BLaER1 treated with 17β-estradiol and CSF1 and Interleukin-3, amounts not matched to agents 10 nM and 100 nM (cell line): ENCODE results near the gene FCN1.
A peak's percentile ranks its signal among the peaks of the same experiment; 100 is the strongest.

ENCODE experiments used
- H3K27ac ChIP-seq, 11 experiments: shearing (Covaris generic); formaldehyde crosslinking; 2 replicates each; pipeline ENCODE4 v1.8.1; 2022
- H3K27me3 ChIP-seq, 11 experiments: shearing (Covaris generic); formaldehyde crosslinking; 2 replicates each; pipeline ENCODE4 v1.8.1; 2022
- H3K36me3 ChIP-seq, 11 experiments: shearing (Covaris generic); formaldehyde crosslinking; 2 replicates each; pipeline ENCODE4 v1.8.1; 2022
- H3K4me1 ChIP-seq, 10 experiments: shearing (Covaris generic); formaldehyde crosslinking; 2 replicates each; pipeline ENCODE4 v1.8.1; 2022
- H3K4me2 ChIP-seq, 11 experiments: shearing (Covaris generic); formaldehyde crosslinking; 2 replicates each; pipeline ENCODE4 v1.8.1; 2022
- H3K4me3 ChIP-seq, 10 experiments: shearing (Covaris generic); formaldehyde crosslinking; 2 replicates each; pipeline ENCODE4 v1.8.1; 2022
- H3K9ac ChIP-seq, 11 experiments: shearing (Covaris generic); formaldehyde crosslinking; 2 replicates each; pipeline ENCODE4 v1.8.1; 2022
- H3K9me3 ChIP-seq, 11 experiments: shearing (Covaris generic); formaldehyde crosslinking; replicated peaks in 1 of 11; 2 replicates each; pipeline ENCODE4 v1.8.1; 2022
- H4K20me1 ChIP-seq, 11 experiments: shearing (Covaris generic); formaldehyde crosslinking; 2 replicates each; pipeline ENCODE4 v1.8.1; 2022
- Cebpa-rat ChIP-seq, 11 experiments: shearing (Covaris generic); IDR thresholded peaks; 2 replicates each; pipeline ENCODE4 v1.8.1; 2022

The FCN1 gene

DNA sequence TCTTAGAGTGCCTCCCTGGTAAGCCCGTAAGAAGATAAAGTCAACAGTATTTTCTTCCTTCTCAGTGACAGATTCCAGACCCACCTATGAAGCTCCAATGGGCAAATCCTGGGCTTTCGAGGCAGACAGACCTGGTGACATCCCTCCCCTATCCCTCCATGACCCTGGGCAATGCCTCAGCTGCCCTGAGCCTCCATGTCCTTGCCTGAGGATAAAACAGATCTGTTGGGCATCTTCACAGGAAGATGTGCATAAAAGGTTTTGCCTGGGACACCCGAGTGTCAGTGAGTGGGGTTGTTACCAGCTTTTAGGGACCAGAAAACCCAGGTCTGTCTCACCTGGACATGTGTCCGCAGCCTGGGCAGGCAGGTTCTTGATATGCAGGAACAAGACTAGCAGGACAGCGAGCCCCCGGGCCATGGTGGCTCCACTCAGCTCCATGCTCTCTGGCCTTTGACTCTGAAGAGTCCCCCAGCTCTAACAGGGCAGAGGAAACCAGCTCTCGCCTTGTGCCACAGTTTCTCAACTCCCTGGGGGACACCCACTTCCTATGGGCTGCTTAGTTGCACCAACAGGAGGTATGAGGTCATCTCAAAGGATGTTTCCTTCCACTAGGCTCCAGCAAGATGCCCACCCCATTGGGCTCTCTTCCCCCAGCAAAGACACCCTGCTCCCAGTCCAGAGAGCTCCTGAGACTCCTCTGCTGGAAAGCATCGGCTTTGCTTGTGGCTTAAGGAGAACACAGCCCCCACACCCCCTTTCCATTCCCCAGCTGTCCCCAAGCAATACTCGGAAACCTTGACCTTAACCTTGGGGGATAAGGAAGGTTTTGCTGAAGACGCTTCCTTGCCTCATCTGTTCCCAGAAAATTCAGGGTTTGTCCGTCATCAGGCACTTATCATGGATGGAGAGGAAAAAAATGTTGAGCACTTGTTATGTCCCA lies at the start of gene FCN1:
Gene FCN1, minus strand, starts transcription at position 482 of the 943 bp plus-strand sequence. Its CDS starts 41 bp downstream, at position 441.
- H4K20me1 ChIP-seq: peaks cover 0 to 26% (median 0%) of the 10 kb centered on the region in 11 experiments; a peak in 2 of 22 replicates
- peak within 1 kb of the TSS; percentile 71 to 99 (median 93) for H3K4me2 ChIP-seq

DNA sequence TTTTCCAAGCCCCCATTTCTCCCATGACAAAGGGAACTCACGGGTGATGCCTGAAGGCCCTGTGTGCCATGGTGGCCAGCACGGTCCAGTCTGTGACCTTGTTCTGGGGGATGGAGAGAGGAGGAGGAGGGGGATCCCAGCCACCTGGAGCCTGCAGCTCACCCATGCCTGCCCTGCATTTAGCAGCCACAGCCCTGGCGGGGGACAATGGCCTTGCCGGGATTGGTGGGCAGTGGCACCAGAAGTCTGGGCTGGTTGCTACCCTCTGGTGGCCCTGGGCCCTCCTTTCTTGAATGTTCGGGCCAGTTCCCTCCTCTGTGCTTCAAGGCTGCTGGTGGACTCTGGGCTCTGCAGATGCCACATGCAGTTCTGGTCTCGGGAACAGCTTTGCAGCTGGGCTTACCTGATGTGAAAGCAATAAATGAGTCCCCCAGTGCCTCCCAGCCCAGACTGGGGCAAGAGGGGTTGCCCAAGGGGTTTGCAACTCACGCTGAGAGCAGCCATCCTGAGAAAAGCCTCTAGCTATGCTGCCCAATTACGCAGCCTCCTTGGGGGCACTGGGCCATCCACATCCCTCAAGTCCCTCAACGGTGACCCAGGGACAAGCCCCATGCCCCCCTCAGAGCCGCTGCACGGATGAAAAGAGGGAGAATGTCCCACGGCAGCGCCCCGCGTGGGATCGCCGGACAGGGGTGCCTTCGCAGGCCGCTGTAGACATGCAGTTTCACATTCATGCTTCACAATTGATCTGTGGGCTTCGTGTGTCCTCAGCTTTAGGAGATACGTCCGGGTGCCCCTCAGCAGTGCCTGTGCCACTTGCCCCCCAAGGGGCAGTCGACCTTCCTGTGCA lies 49.2 kb upstream of the FCN1 start:
- Histone ChIP-seq H3K4me3 (no peak overlapping the region), H3K4me2 (peak overlapping the region in 2 of 11 experiments; percentile 21 to 28; a peak in 1 of 22 replicates), H3K27ac (no peak overlapping the region), H3K4me1 (peaks cover 9 to 15% (median 11%) of the 10 kb centered on the region in 10 experiments; a peak in 15 of 20 replicates), H3K9ac (no peak overlapping the region), H3K36me3 (no peaks in the 10 kb centered on the region), H4K20me1 (peaks cover 0 to 1% (median 0%) of the 10 kb centered on the region in 11 experiments; a peak in 1 of 22 replicates), H3K27me3 (peaks cover 0 to 43% (median 0%) of the 10 kb centered on the region in 11 experiments; a peak in 4 of 22 replicates), H3K9me3 (no peaks in the 10 kb centered on the region)
- TF ChIP-seq Cebpa-rat (IDR thresholded peaks at IDR 0.05): no peak

More for the DNA sequence above, at the start of gene FCN1:
- peaks cover 0 to 50% (median 0%) of the 10 kb centered on the region in 11 experiments; a peak in 4 of 22 replicates for H3K27me3 ChIP-seq
- H3K36me3 ChIP-seq: peaks cover 0 to 32% (median 0%) of the 10 kb centered on the region in 11 experiments; a peak in 9 of 22 replicates
- peaks cover 13 to 39% (median 21%) of the 10 kb centered on the region in 11 experiments for H3K9me3 ChIP-seq
- H3K9ac ChIP-seq: peak within 1 kb of the TSS in 10 of 11 experiments; percentile 34 to 92 (median 81); a peak in 19 of 22 replicates
- H3K27ac ChIP-seq: peak within 1 kb of the TSS in 10 of 11 experiments; percentile 38 to 98 (median 92); a peak in 19 of 22 replicates
- H3K4me3 ChIP-seq: peak within 1 kb of the TSS in 9 of 10 experiments; percentile 9 to 74 (median 59); a peak in 15 of 20 replicates
- peaks cover 40 to 94% (median 73%) of the 10 kb centered on the region in 10 experiments for H3K4me1 ChIP-seq
- TF ChIP-seq Cebpa-rat (IDR thresholded peaks at IDR 0.05): peak in 9 of 11 experiments; percentile 56 to 95 (median 89); a peak in 17 of 22 replicates

DNA sequence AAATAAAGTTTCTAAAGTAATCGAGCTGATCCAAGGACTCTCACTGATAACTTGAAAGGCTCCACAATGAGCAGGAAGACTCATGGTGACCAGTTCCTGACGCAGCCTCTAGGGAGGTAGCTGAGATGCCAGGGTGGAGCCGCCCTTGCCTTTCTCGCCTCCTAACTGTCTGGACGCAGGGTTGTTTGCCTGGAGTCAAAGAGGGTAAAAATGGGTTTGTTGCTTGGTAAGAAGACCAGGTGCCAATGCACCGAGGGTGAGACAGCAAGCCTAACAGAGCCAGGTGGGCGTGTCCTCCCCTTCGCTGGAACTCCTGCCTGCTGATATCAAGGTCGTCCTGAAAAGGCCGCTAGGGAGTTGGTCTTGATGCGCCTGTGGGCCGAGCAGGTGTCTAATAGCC lies 48.6 kb upstream of the FCN1 start:
- Histone ChIP-seq H3K4me1 (peaks cover 9 to 15% (median 11%) of the 10 kb centered on the region in 10 experiments; a peak in 15 of 20 replicates), H3K27me3 (peaks cover 0 to 47% (median 0%) of the 10 kb centered on the region in 11 experiments; a peak in 4 of 22 replicates), H3K4me3 (no peak overlapping the region), H3K9ac (no peak overlapping the region), H3K27ac (no peak overlapping the region), H3K4me2 (no peak overlapping the region), H3K9me3 (no peaks in the 10 kb centered on the region), H4K20me1 (peaks cover 0 to 8% (median 0%) of the 10 kb centered on the region in 11 experiments; a peak in 2 of 22 replicates), H3K36me3 (no peaks in the 10 kb centered on the region)
- no peak for TF ChIP-seq Cebpa-rat (IDR thresholded peaks at IDR 0.05)

GRCh38 chr9:134965851-134966250 lies 48.1 kb upstream of the FCN1 start:
- Histone ChIP-seq H3K27me3 (peaks cover 0 to 51% (median 0%) of the 10 kb centered on the region in 11 experiments; a peak in 4 of 22 replicates), H3K4me2 (peak overlapping the region in 1 of 11 experiments; percentile 8; a peak in 1 of 22 replicates)
- TF ChIP-seq Cebpa-rat (IDR thresholded peaks at IDR 0.05): no peak

DNA sequence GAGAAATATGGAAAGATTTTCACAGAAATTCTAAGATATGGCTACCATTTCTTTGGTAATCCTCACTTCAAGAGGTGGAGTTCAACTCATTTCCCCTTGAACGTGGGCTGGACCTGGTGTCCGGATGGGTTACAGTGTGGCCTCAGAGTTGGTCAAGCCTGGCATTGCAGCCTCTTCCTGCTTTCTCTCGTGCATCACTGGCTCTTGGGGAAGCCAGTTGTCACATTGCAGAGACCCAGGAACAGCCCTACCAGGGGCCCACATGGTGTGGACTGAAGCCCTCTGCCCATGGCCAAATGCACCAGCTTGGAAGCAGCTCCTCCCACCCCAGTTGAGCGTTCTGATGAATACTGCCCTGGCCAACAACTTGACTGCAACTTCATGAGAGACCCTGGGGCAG lies 47.7 kb upstream of the FCN1 start:
- H3K27ac ChIP-seq: no peak overlapping the region
- no peak for TF ChIP-seq Cebpa-rat (IDR thresholded peaks at IDR 0.05)
- H3K4me2 ChIP-seq: peak overlapping the region in 1 of 11 experiments; percentile 8; a peak in 1 of 22 replicates
- H3K4me3 ChIP-seq: no peak overlapping the region
- H3K4me1 ChIP-seq: peaks cover 9 to 15% (median 11%) of the 10 kb centered on the region in 10 experiments; a peak in 15 of 20 replicates
- no peak overlapping the region for H3K9ac ChIP-seq
- peaks cover 0 to 55% (median 0%) of the 10 kb centered on the region in 11 experiments; a peak in 4 of 22 replicates for H3K27me3 ChIP-seq
- no peaks in the 10 kb centered on the region for H3K9me3 ChIP-seq
- H4K20me1 ChIP-seq: peaks cover 0 to 12% (median 0%) of the 10 kb centered on the region in 11 experiments; a peak in 2 of 22 replicates
- no peaks in the 10 kb centered on the region for H3K36me3 ChIP-seq

More at GRCh38 chr9:134965851-134966250, 48.1 kb upstream of the FCN1 start:
- H3K4me1 ChIP-seq: peaks cover 9 to 15% (median 11%) of the 10 kb centered on the region in 10 experiments; a peak in 15 of 20 replicates
- no peaks in the 10 kb centered on the region for H3K9me3 ChIP-seq
- no peak overlapping the region for H3K27ac ChIP-seq
- H3K4me3 ChIP-seq: no peak overlapping the region
- H3K36me3 ChIP-seq: no peaks in the 10 kb centered on the region
- H3K9ac ChIP-seq: no peak overlapping the region
- peaks cover 0 to 12% (median 0%) of the 10 kb centered on the region in 11 experiments; a peak in 2 of 22 replicates for H4K20me1 ChIP-seq

- H3K4me1 ChIP-seq: peaks cover 9 to 15% (median 11%) of the 10 kb centered on the region in 10 experiments; a peak in 15 of 20 replicates
- no peak overlapping the region for H3K4me3 ChIP-seq
- TF ChIP-seq Cebpa-rat (IDR thresholded peaks at IDR 0.05): no peak
- H4K20me1 ChIP-seq: peaks cover 0 to 12% (median 0%) of the 10 kb centered on the region in 11 experiments; a peak in 2 of 22 replicates
- no peak overlapping the region for H3K9ac ChIP-seq
- peaks cover 0 to 63% (median 0%) of the 10 kb centered on the region in 11 experiments; a peak in 4 of 22 replicates for H3K27me3 ChIP-seq
- H3K4me2 ChIP-seq: no peak overlapping the region
- H3K27ac ChIP-seq: no peak overlapping the region
- H3K36me3 ChIP-seq: no peaks in the 10 kb centered on the region
- 0 out of 22 replicates have a peak, but pooled peaks cover 0 to 1% (median 0%) of the 10 kb centered on the region in 11 experiments for H3K9me3 ChIP-seq
Measured at GRCh38 chr9:134964271-134965055, 46.8 kb upstream of the FCN1 start.

DNA sequence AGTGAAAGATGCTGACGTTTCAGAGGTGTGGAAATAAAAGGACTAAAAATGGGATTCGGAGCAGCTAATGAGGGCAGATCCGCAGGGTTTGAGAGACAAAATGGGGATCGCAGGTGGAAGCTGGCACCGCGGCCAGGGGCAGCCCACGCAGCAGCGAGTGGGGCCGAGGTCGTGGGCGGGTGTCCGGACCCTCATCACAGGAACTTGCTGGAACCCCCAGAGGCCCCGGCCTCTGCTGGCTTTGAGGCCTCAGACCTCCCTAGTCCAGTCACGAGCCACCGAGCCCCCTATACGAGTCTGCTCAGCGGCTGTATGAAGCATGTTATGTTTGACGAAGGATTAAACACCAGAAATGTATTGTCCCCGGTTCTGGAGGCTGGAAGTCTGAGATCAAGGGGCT lies 45.8 kb upstream of the FCN1 start:
- Histone ChIP-seq H3K9me3 (peaks cover 0 to 10% (median 4%) of the 10 kb centered on the region in 11 experiments; a peak in 12 of 22 replicates), H3K4me1 (peaks cover 9 to 15% (median 11%) of the 10 kb centered on the region in 10 experiments; a peak in 15 of 20 replicates), H4K20me1 (peaks cover 0 to 12% (median 0%) of the 10 kb centered on the region in 11 experiments; a peak in 2 of 22 replicates), H3K9ac (no peak overlapping the region), H3K27ac (no peak overlapping the region), H3K4me3 (no peak overlapping the region), H3K27me3 (peaks cover 0 to 58% (median 0%) of the 10 kb centered on the region in 11 experiments; a peak in 4 of 22 replicates), H3K4me2 (no peak overlapping the region), H3K36me3 (no peaks in the 10 kb centered on the region)
- TF ChIP-seq Cebpa-rat (IDR thresholded peaks at IDR 0.05): no peak
